ENCODE measurements around the gene PIK3R6.

GRCh38 chr17:8791910-8792270 is 75.6 kb downstream of the PIK3R6 start:
- TF ChIP-seq CTCF (IDR thresholded peaks at IDR 0.05), result no peak
- TF ChIP-seq EP300 (IDR thresholded peaks at IDR 0.05), result no peak
- TF ChIP-seq POLR2AphosphoS5 (IDR thresholded peaks at IDR 0.05), result no peak
- no peak for TF ChIP-seq POLR2A (IDR thresholded peaks at IDR 0.05)
